ENCODE measurements around the gene CEACAM1.
A peak's percentile ranks its signal among the peaks of the same experiment; 100 is the strongest.
"Not testable (repeated sequence)": the region's sequence is repeated elsewhere in the genome, so short reads cannot be mapped to it uniquely, and the experiment has no call there.

The CEACAM1 gene

DNA sequence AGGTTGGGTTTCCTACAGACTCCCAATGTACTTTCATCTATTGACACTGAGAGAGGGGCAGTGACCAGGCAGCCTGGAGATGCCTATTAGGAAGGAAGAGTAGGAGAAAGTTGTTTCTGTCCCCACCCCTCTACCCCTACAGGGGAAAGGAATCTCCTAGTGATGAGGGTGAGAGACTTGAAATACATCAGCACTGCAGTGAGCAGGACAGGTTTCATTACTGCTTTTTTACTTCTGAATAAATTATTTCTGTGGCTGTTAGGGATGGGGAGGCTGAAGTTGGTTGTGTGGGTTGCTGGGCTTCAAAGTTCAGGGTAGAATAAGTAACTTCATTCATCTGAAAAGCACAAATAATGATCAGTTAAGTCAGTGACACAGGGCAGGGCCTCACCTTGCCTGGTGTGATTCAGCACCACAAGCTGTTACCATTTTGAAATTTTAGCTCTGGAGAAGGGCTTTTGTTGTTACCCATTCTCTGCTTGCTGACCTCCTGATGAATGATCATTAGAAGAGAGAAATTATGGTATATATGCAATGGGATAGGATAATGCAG, 19.3 kb downstream of the CEACAM1 start:
- no peak for DNase-seq

- no peak for DNase-seq
Observed at GRCh38 chr19:42505066-42505465, 23.2 kb downstream of the CEACAM1 start.

DNA sequence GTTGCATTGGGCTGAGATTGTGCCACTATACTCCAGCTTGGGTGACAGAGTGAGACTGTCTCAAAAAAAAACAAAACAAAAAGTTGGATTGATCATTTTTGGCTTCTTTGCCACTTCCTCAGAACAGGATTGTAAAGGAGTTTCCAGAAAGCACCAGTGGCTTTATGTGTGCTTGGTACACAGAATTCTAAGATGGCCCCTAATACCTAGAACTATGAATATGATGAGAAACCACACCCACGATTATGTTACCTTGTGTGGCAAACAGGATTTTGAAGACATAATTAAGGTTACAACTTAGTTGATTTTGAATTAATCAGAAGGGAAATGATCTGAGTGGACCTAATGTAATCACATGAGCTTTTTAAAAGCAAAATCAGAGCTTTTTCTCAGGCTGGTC, 26.5 kb downstream of the CEACAM1 start:
- no peak for DNase-seq

DNA sequence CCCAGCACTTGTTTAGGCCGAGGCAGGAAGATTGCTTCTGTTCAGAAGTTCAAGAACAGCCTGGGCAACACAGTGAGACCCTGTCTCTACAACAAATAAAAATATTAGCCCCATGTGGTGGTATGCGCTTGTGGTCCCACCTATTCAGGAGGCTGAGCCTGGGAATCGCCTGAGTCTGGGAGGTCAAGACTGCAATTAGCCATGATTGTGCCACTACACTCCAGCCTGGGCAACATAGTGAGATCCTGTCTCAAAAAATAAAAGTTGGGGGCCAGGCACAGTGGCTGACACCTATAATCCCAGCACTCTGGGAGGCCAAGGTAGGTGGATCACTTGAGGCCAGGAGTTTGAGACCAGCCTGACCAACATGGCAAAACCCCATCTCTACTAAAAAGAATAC, 27.0 kb downstream of the CEACAM1 start:
- DNase-seq = not testable (repeated sequence)

DNA sequence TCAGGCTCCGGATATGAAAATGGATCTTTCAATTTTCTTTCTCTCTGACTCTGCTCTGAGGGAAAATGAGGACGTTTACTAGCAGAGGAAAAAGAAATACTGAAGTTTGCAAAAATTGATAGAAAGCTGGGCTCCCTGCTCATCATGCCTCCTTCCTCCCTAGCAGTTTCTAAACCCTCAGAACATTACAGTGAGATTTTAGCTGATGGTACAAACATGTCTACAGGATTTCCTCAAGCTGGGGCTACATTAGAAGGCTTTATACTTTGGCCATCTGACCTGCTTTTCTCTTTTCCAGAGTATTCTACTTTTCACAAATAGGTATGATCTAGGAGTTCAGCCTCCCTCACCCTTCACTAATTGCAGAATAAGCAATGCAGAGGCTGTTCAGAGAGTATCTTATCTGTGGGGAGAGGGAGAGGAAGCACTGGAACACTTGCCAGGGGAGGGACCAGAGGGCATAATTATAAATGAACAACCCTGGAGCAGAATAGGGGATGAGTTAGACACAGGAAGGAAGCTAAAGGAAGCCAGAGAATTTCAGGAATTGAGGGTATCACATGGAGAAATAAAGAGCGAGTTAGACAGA, 30.0 kb downstream of the CEACAM1 start:
- DNase-seq = no peak

- DNase-seq = no peak
Observed at GRCh38 chr19:42497492-42498168, 30.7 kb downstream of the CEACAM1 start.

- DNase-seq = no peak
Observed at GRCh38 chr19:42496460-42497133, 31.7 kb downstream of the CEACAM1 start.

- DNase-seq = no peak
Observed at GRCh38 chr19:42495663-42496062, 32.6 kb downstream of the CEACAM1 start.

- DNase-seq = no peak
Observed at GRCh38 chr19:42494321-42494720, 34.0 kb downstream of the CEACAM1 start.

DNA sequence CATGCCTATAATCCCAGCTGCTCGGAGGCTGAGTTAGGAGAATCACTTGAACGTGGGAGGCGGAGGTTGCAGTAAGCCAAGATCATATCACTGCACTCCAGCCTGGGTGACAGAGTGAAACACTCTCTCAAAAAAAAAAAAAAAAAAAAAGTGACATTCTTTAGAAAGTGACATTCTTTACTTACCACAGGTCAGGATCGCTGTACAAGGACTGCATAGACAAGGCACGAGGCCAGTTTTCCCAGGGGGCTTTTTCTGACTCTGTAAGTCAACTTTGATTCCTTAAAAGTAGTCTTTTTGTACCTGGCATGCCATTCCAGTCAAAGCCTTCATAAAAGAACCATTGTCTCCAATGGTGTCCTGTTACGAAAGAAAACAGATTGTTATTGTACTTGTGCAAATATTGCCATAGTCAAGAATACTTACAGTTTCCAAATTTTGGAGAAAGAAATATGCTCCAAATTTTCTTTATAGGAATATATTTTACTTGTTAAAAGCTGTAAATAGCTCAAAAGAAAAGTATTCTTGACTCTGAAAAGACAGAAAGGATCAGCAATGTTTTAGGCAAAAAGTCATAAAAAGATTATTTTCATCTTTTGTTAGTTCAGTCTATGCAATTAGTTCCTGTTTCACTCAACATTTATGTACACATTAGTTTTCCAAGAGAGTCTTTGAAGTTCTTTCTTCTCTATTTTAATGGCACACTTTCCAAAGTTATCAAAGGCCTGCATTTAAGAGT, 39.3 kb downstream of the CEACAM1 start:
- DNase-seq = no peak

DNA sequence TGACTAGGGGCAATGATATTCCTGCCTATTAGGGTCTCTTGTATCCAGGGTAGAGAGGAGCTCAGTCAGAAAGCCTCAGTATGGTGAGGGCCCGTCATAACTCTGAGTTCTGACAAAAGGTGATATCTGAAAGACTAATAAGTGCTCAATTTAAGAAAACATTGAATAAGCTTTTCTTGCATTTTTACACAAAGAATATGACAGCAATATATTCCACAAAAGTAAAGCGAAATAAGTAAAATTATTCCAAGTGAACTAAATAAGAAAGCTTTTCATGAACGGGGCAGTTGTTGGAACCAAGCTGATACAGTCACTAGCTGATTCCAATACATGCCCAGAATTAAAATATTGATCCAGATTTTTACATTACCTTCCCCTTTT, 40.5 kb downstream of the CEACAM1 start:
- no peak for DNase-seq

- no peak for DNase-seq
Observed at GRCh38 chr19:42487032-42487797, 41.1 kb downstream of the CEACAM1 start.

GRCh38 chr19:42485036-42485435, 43.2 kb downstream of the CEACAM1 start:
- not testable (repeated sequence) for DNase-seq

- DNase-seq = peak; percentile 6
Observed at GRCh38 chr19:42480335-42481095, 47.8 kb downstream of the CEACAM1 start.

DNA sequence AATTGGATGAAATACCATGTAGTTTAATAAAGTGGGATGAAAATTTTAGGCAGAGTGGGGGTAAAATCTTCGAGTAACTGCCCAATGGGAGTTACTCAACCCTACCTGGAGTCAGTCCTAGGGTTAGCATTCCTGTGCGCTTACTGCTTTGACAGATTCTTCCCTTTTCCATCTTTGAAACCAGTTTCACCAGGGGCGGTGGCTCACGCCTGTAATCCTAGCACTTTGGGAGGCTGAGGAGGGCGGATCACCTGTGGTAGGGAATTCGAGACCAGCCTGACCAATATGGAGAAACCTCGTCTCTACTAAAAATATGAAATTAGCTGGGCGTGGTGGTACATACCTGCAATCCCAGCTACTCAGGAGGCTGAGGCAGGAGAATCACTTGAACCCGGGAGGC, 48.5 kb downstream of the CEACAM1 start:
- no peak for DNase-seq

GRCh38 chr19:42478765-42479311, 49.4 kb downstream of the CEACAM1 start:
- DNase-seq = no peak

GRCh38 chr19:42477933-42478332, 50.3 kb downstream of the CEACAM1 start:
- no peak for DNase-seq

DNA sequence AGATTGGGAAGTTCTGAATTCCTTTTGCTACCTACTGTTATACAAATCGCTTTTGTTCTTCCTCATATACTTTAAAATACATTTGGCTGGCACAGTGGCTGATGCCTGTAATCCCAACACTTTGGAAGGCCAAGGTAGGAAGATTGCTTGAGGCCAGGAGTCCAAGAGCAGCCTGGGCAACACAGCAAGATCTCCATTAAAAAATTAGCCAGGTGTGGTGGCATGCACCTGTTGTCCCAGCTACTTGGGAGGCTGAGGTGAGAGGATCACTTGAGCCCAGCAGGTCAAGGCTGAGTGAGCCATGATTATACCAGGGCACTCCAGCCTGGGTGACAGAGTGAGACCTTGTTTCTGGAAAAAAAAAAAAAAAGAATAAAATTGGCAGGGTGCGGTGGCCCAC, 51.2 kb downstream of the CEACAM1 start:
- DNase-seq = no peak

- DNase-seq = no peak
Observed at GRCh38 chr19:42475366-42475765, 52.9 kb downstream of the CEACAM1 start.

DNA sequence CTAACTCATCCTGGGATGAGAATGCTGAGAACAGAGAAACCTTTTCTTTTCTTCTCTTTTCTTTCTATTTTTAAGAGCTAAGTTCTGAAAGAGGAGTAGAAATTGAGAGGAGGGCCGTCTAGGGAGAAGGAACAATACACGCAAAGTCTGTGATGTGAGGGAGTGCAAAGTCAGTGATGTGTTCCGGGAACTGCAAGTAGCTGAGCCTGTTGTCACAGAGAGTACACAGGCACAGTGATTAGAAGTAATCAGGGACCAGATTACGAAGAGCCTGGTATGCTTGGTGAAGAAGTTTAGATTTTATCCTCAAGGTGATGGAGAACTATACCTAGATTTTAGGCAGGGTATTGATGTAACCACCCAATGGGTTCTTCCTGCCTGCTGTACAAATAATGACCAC, 53.5 kb downstream of the CEACAM1 start:
- no peak for DNase-seq

DNA sequence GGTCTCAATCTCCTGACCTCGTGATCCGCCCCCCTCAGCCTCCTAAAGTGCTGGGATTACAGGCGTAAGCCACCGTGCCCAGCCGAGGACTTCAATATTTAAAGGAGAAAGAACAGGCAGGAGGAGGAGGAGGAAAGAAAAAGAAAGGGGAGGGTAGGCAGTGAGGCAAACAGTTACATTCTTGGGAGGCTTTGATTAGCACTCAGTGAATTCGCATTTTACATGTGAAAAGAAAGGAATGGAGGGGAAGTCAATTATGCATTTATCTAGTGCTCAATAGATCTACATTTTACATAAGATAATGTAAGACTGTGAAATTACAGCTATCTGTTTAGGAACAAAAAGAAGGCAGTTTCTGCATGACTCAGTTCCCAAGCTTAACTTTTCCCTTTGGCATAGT, 54.6 kb downstream of the CEACAM1 start:
- no peak for DNase-seq
